Gastrocnemius medialis (tissue), 4 donors: Measurements from ENCODE around the gene TAPT1. TPM values are rescaled to one million over a fixed set of nuclear protein-coding genes. Genes with fewer than 3 reads are reported as not detected.

Source experiments
- ATAC-seq, 2 donors: fragments of 150-250 bp; one replicate each; pipeline ENCODE4 v1.9.1; 2016
- DNase-seq, 2 donors: peaks; one replicate each; pipeline ENCODE4 v3.0.0-alpha.2; 2019
- H3K27ac ChIP-seq, 4 donors: fragments of 200-600 bp; sonication (generic); 1 replicate in 1 of 4; 2 replicates in 3 of 4; pipeline ENCODE4 v1.5.1; 2016 to 2018; ENCODE audit warnings: mild to moderate bottlenecking in 2 of 4, moderate library complexity in 1 of 4
- H3K27me3 ChIP-seq, 3 donors: fragments of 200-600 bp; sonication (generic) in 2 of 3; 1 replicate in 1 of 3; 2 replicates in 2 of 3; pipeline versions ENCODE4 v1.5.1 to v1.6.0; 2016 to 2019; ENCODE audit warnings: mild to moderate bottlenecking in 1 of 3, moderate library complexity in 1 of 3
- H3K36me3 ChIP-seq, 2 donors: fragments of 200-600 bp; sonication (generic) in 1 of 2; one replicate each; pipeline ENCODE4 v1.5.1; 2017 to 2018
- H3K4me1 ChIP-seq, 2 donors: fragments of 200-600 bp; sonication (generic) in 1 of 2; one replicate each; pipeline ENCODE4 v1.5.1; 2016 to 2017; ENCODE audit warnings: mild to moderate bottlenecking in 2 of 2
- H3K4me3 ChIP-seq, 4 donors: fragments of 200-600 bp; sonication (generic) in 3 of 4; 1 replicate in 1 of 4; 2 replicates in 3 of 4; pipeline ENCODE4 v1.5.1; 2016 to 2019; ENCODE audit warnings: mild to moderate bottlenecking in 2 of 4
- H3K9me3 ChIP-seq, 3 donors: fragments of 200-600 bp; sonication (generic) in 2 of 3; 1 replicate in 1 of 3; 2 replicates in 2 of 3; pipeline ENCODE4 v1.5.1; 2016 to 2019
- CTCF ChIP-seq, 5 experiments: fragments of 450-650 bp in 3 of 5; fragments of 200-600 bp in 2 of 5; sonication (generic) in 2 of 5; IDR thresholded peaks in 4 of 5; conservative IDR thresholded peaks in 1 of 5; 1 replicate in 4 of 5; 2 replicates in 1 of 5; pipeline ENCODE4 v1.5.1; 2016 to 2019; ENCODE audit warnings: antibody characterized with exemption in 5 of 5, mild to moderate bottlenecking in 3 of 5, moderate library complexity in 3 of 5
- POLR2A ChIP-seq, 2 donors: fragments of 450-650 bp; IDR thresholded peaks; one replicate each; pipeline ENCODE4 v1.6.1; 2017; ENCODE audit warnings: antibody characterized with exemption in 2 of 2, mild to moderate bottlenecking in 2 of 2, moderate library complexity in 2 of 2
- in situ Hi-C, 4 donors: fragments of 200-750 bp; cut with MboI; loops; one replicate each; pipeline versions ENCODE4 v1.15.0 to v1.8.0; 2017; ENCODE audit warnings: low sequenced_read_pairs in 4 of 4
- intact Hi-C: fragments of 100-400 bp; cut with DNase I; formaldehyde crosslinking; loops from one replicate; pipeline ENCODE4 v1.15.1; 2023; ENCODE audit warnings: low total_unique reads
- total RNA-seq, 4 donors: library from RNA; depleted of rRNA; stranded (reverse); fragments of >200 nt; gene quantifications; one replicate each; pipeline versions ENCODE4 v1.1.0 to v1.2.3, GENCODE V29; 2016

TAPT1 gene
- total RNA-seq, 4 donors from 2014 or later, result 29.5 to 44.1 (median 40.8) TPM

- Histone ChIP-seq H3K36me3 (no peaks in the 10 kb centered on the region), H3K27ac (no peak overlapping the region), H3K4me1 (peaks cover 0 to 3% of the 10 kb centered on the region in 2 donors), H3K4me3 (no peak overlapping the region), H3K9me3 (no peaks in the 10 kb centered on the region), H3K27me3 (no peaks in the 10 kb centered on the region)
- TF ChIP-seq POLR2A (IDR thresholded peaks at IDR 0.05) (no peak), CTCF (IDR thresholded peaks at IDR 0.05 in 4 of 5, conservative IDR thresholded peaks at IDR 0.05 in 1 of 5) (no peak)
- in situ Hi-C loops (no loop called here), intact Hi-C loops (no loop called here)
- DNase-seq (no peak), ATAC-seq (no peak)
These were observed 90.0 kb downstream of the TAPT1 start for GRCh38 chr4:16136311-16136710.

GRCh38 chr4:16133406-16133805 is 92.9 kb downstream of the TAPT1 start:
- intact Hi-C loops (no loop called here), in situ Hi-C loops (no loop called here)
- Histone ChIP-seq H3K4me1 (no peaks in the 10 kb centered on the region), H3K4me3 (no peak overlapping the region), H3K27ac (no peak overlapping the region), H3K9me3 (no peaks in the 10 kb centered on the region), H3K36me3 (no peaks in the 10 kb centered on the region), H3K27me3 (no peaks in the 10 kb centered on the region)
- DNase-seq, result no peak
- TF ChIP-seq POLR2A (IDR thresholded peaks at IDR 0.05) (no peak), CTCF (IDR thresholded peaks at IDR 0.05 in 4 of 5, conservative IDR thresholded peaks at IDR 0.05 in 1 of 5) (no peak)
- no peak for ATAC-seq

- Histone ChIP-seq H3K27ac (no peak overlapping the region), H3K9me3 (no peaks in the 10 kb centered on the region), H3K27me3 (no peaks in the 10 kb centered on the region), H3K4me1 (no peaks in the 10 kb centered on the region), H3K36me3 (no peaks in the 10 kb centered on the region), H3K4me3 (no peak overlapping the region)
- intact Hi-C loops, result no loop called here
- no peak for ATAC-seq
- TF ChIP-seq CTCF (IDR thresholded peaks at IDR 0.05 in 4 of 5, conservative IDR thresholded peaks at IDR 0.05 in 1 of 5) (no peak), POLR2A (IDR thresholded peaks at IDR 0.05) (no peak)
- no peak for DNase-seq
- in situ Hi-C loops, result no loop called here
These were observed 95.0 kb downstream of the TAPT1 start for GRCh38 chr4:16131293-16131692.

- H3K4me3 ChIP-seq, result no peak overlapping the region
- in situ Hi-C loops, result no loop called here
- intact Hi-C loops, result no loop called here
- no peaks in the 10 kb centered on the region for H3K9me3 ChIP-seq
- no peaks in the 10 kb centered on the region for H3K4me1 ChIP-seq
- H3K27me3 ChIP-seq, result no peaks in the 10 kb centered on the region
- ATAC-seq, result no peak
- DNase-seq, result no peak
- TF ChIP-seq POLR2A (IDR thresholded peaks at IDR 0.05) (no peak), CTCF (IDR thresholded peaks at IDR 0.05 in 4 of 5, conservative IDR thresholded peaks at IDR 0.05 in 1 of 5) (no peak)
- H3K27ac ChIP-seq, result no peak overlapping the region
- H3K36me3 ChIP-seq, result no peaks in the 10 kb centered on the region
These were observed 96.9 kb downstream of the TAPT1 start for GRCh38 chr4:16129336-16129735.

- ATAC-seq (no peak), DNase-seq (no peak)
- no peaks in the 10 kb centered on the region for H3K9me3 ChIP-seq
- H3K27ac ChIP-seq, result no peak overlapping the region
- H3K4me1 ChIP-seq, result peaks cover 14 to 22% of the 10 kb centered on the region in 2 donors
- in situ Hi-C loops, result no loop called here
- no peaks in the 10 kb centered on the region for H3K27me3 ChIP-seq
- TF ChIP-seq POLR2A (IDR thresholded peaks at IDR 0.05), result no peak
- no peak for TF ChIP-seq CTCF (IDR thresholded peaks at IDR 0.05 in 4 of 5, conservative IDR thresholded peaks at IDR 0.05 in 1 of 5)
- H3K36me3 ChIP-seq, result no peaks in the 10 kb centered on the region
- no peak overlapping the region for H3K4me3 ChIP-seq
- intact Hi-C loops, result no loop called here
These were observed 99.6 kb downstream of the TAPT1 start for GRCh38 chr4:16126714-16127113.
